C4-2B (cell line): ENCODE measurements around the gene COL4A4.

Experiments
- ZFX ChIP-seq: fragments of 450-650 bp; IDR thresholded peaks from 2 replicates; pipeline ENCODE4 v1.6.1; 2017
- TF ChIP-seq, protein P1 (sequence below): fragments of 450-650 bp; conservative IDR thresholded peaks from 2 replicates; pipeline ENCODE4 v1.5.1; 2017; ENCODE audit warnings: mild to moderate bottlenecking

DNA sequence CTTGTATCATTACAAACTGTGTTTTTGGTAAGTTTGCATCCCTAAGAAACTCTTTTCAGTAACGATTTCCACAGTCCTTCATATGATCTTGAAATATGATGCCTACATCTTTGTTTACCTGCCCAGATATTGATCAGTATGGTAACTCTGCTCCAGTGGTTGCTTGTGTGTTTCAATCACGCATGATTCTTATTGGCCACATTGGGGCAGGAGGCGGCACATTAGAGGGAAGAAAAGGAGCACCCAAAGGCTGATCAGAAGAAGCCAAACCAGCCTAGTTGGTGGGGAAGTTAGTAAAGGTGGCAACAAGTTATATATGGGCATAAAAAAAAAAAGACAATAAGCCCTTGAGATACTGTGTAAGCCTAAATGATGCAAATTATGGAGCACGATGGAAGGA, 169.2 kb downstream of the COL4A4 start:
- TF ChIP-seq, protein P1, sequence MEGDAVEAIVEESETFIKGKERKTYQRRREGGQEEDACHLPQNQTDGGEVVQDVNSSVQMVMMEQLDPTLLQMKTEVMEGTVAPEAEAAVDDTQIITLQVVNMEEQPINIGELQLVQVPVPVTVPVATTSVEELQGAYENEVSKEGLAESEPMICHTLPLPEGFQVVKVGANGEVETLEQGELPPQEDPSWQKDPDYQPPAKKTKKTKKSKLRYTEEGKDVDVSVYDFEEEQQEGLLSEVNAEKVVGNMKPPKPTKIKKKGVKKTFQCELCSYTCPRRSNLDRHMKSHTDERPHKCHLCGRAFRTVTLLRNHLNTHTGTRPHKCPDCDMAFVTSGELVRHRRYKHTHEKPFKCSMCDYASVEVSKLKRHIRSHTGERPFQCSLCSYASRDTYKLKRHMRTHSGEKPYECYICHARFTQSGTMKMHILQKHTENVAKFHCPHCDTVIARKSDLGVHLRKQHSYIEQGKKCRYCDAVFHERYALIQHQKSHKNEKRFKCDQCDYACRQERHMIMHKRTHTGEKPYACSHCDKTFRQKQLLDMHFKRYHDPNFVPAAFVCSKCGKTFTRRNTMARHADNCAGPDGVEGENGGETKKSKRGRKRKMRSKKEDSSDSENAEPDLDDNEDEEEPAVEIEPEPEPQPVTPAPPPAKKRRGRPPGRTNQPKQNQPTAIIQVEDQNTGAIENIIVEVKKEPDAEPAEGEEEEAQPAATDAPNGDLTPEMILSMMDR = peak; percentile 30
- no peak for TF ChIP-seq ZFX
